D341Med (cell line): ENCODE results near the gene B9D2.
"Not testable (repeated sequence)": the region's sequence is repeated elsewhere in the genome, so short reads cannot be mapped to it uniquely, and the experiment has no call there.

Source experiments
- DNase-seq: peaks from one replicate; pipeline ENCODE4 v3.0.0; 2012; ENCODE audit warnings: low spot score

The B9D2 gene

GRCh38 chr19:41363753-41364523, at the start of gene B9D2:
TSS of gene B9D2 (minus strand) at chr19:41364149. CDS start at chr19:41363519, 630 bp downstream.
- peak; percentile 96 for DNase-seq

GRCh38 chr19:41412953-41413352, 49.0 kb upstream of the B9D2 start:
- DNase-seq = no peak

GRCh38 chr19:41411968-41412265, 48.0 kb upstream of the B9D2 start:
- no peak for DNase-seq

GRCh38 chr19:41411100-41411967, 47.4 kb upstream of the B9D2 start:
- no peak for DNase-seq

GRCh38 chr19:41410336-41411054, 46.5 kb upstream of the B9D2 start:
- DNase-seq = no peak

- DNase-seq = no peak
These were observed 45.3 kb upstream of the B9D2 start for GRCh38 chr19:41409288-41409687.

- DNase-seq = not testable (repeated sequence)
These were observed 44.9 kb upstream of the B9D2 start for GRCh38 chr19:41408846-41409245.

GRCh38 chr19:41408256-41408655, 44.3 kb upstream of the B9D2 start:
- DNase-seq = peak; percentile 67

GRCh38 chr19:41407271-41407670, 43.3 kb upstream of the B9D2 start:
- no peak for DNase-seq

- DNase-seq = no peak
These were observed 41.8 kb upstream of the B9D2 start for GRCh38 chr19:41405776-41406175.

- no peak for DNase-seq
These were observed 39.4 kb upstream of the B9D2 start for GRCh38 chr19:41403181-41403970.

- DNase-seq = no peak
These were observed 38.1 kb upstream of the B9D2 start for GRCh38 chr19:41402010-41402409.

- no peak for DNase-seq
These were observed 37.5 kb upstream of the B9D2 start for GRCh38 chr19:41401483-41401882.

- DNase-seq = no peak
These were observed 35.6 kb upstream of the B9D2 start for GRCh38 chr19:41399525-41399924.

- no peak for DNase-seq
These were observed 35.1 kb upstream of the B9D2 start for GRCh38 chr19:41399091-41399490.

GRCh38 chr19:41398598-41398997, 34.6 kb upstream of the B9D2 start:
- no peak for DNase-seq

GRCh38 chr19:41398050-41398418, 34.1 kb upstream of the B9D2 start:
- no peak for DNase-seq

GRCh38 chr19:41397086-41398049, 33.4 kb upstream of the B9D2 start, which contains the start of the genes BCKDHA and EXOSC5:
TSS of gene BCKDHA (plus strand) at chr19:41397818. CDS start at chr19:41397828, 10 bp downstream.
TSS of gene EXOSC5 (minus strand) at chr19:41397359. CDS start at chr19:41397328, 31 bp downstream.
- DNase-seq = peak; percentile 99

- DNase-seq = no peak
These were observed 31.4 kb upstream of the B9D2 start for GRCh38 chr19:41395355-41395754.

GRCh38 chr19:41392775-41393174, 28.8 kb upstream of the B9D2 start:
- no peak for DNase-seq

- no peak for DNase-seq
These were observed 27.7 kb upstream of the B9D2 start for GRCh38 chr19:41391618-41392017.
